ENCODE results near the gene TMEM63A.

GRCh38 chr1:225881081-225881958 lies 860 bp downstream of the TMEM63A start:
- no peak for TF ChIP-seq SUZ12 (IDR thresholded peaks at IDR 0.05)
- TF ChIP-seq FOXA1 (IDR thresholded peaks at IDR 0.05) = no peak

Data from HEK293T (cell line).